ENCODE measurements around the gene ASAP2. TPM values are rescaled to one million over a fixed set of nuclear protein-coding genes. Genes with fewer than 3 reads are reported as not detected.

Gene ASAP2
- polyA plus RNA-seq, 3 donors = 0.08 to 1.1 (median 0.20) TPM

GRCh38 chr2:9217838-9218770 is 11.5 kb downstream of the ASAP2 start:
- 98% methylated on average over 4 of the region's 7 CpGs for WGBS (ENCODE audit: insufficient coverage)
- peaks cover 1 to 6% (median 2%) of the 10 kb centered on the region in 3 donors for H3K27me3 Mint-ChIP-seq (ENCODE audit: low read depth in 3 of 3)
- Histone ChIP-seq H4K20me1 (ENCODE audit: insufficient read depth, low read length) (no peaks in the 10 kb centered on the region), H2AFZ (ENCODE audit: insufficient read depth, low read depth, low read length, poor library complexity, severe bottlenecking) (no peak overlapping the region), H3K4me3 (replicated peaks in 1 of 3; ENCODE audit: low read depth in 2 of 3, low read length in 3 of 3) (no peak overlapping the region), H3K79me2 (ENCODE audit: insufficient read depth, low read length) (no peaks in the 10 kb centered on the region), H3K9me3 (replicated peaks in 1 of 2; ENCODE audit: control insufficient read depth in 1 of 2, insufficient read depth in 1 of 2, low read length in 2 of 2) (no peaks in the 10 kb centered on the region), H3K27ac (ENCODE audit: low read depth in 1 of 2, low read length in 2 of 2) (no peak overlapping the region), H3K4me2 (replicated peaks; ENCODE audit: extremely low read depth, low read length, poor library complexity, severe bottlenecking) (no peak overlapping the region), H3K9ac (ENCODE audit: insufficient read depth, low read length, poor library complexity, severe bottlenecking) (no peak overlapping the region), H3K27me3 (ENCODE audit: control insufficient read depth in 2 of 2, insufficient read depth in 2 of 2, low read length in 2 of 2) (no peaks in the 10 kb centered on the region), H3K36me3 (replicated peaks in 1 of 2; ENCODE audit: control insufficient read depth in 1 of 2, insufficient read depth in 2 of 2, low read length in 2 of 2) (no peaks in the 10 kb centered on the region), H3K4me1 (ENCODE audit: control insufficient read depth in 1 of 2, insufficient read depth in 2 of 2, low read length in 2 of 2) (peaks cover 5 to 6% of the 10 kb centered on the region in 2 donors)
- no peak for DNase-seq
- peaks cover 0 to 3% of the 10 kb centered on the region in 2 donors for H3K36me3 Mint-ChIP-seq
- intact Hi-C loops (cut with micrococcal nuclease) = no loop called here
- H3K4me3 Mint-ChIP-seq = no peak overlapping the region
- H3K4me1 Mint-ChIP-seq = peaks cover 4% of the 10 kb centered on the region
- H3K27ac Mint-ChIP-seq = no peak overlapping the region
- TF ChIP-seq CTCF (IDR thresholded peaks at IDR 0.05) = no peak
- H3K9me3 Mint-ChIP-seq = peaks cover 0 to 2% (median 0%) of the 10 kb centered on the region in 7 donors

- Histone ChIP-seq H3K79me2 (ENCODE audit: insufficient read depth, low read length) (no peaks in the 10 kb centered on the region), H3K4me1 (ENCODE audit: control insufficient read depth in 1 of 2, insufficient read depth in 2 of 2, low read length in 2 of 2) (peaks cover 5 to 6% of the 10 kb centered on the region in 2 donors)
- DNase-seq = no peak
Observed at GRCh38 chr2:9219027-9219445, 12.4 kb downstream of the ASAP2 start.

More at GRCh38 chr2:9219027-9219445, 12.4 kb downstream of the ASAP2 start:
- Histone ChIP-seq H2AFZ (ENCODE audit: insufficient read depth, low read depth, low read length, poor library complexity, severe bottlenecking) (no peak overlapping the region), H4K20me1 (ENCODE audit: insufficient read depth, low read length) (no peaks in the 10 kb centered on the region), H3K36me3 (replicated peaks in 1 of 2; ENCODE audit: control insufficient read depth in 1 of 2, insufficient read depth in 2 of 2, low read length in 2 of 2) (no peaks in the 10 kb centered on the region), H3K4me3 (replicated peaks in 1 of 3; ENCODE audit: low read depth in 2 of 3, low read length in 3 of 3) (no peak overlapping the region), H3K27ac (ENCODE audit: low read depth in 1 of 2, low read length in 2 of 2) (no peak overlapping the region), H3K9ac (ENCODE audit: insufficient read depth, low read length, poor library complexity, severe bottlenecking) (no peak overlapping the region), H3K4me2 (replicated peaks; ENCODE audit: extremely low read depth, low read length, poor library complexity, severe bottlenecking) (no peak overlapping the region), H3K27me3 (ENCODE audit: control insufficient read depth in 2 of 2, insufficient read depth in 2 of 2, low read length in 2 of 2) (no peaks in the 10 kb centered on the region), H3K9me3 (replicated peaks in 1 of 2; ENCODE audit: control insufficient read depth in 1 of 2, insufficient read depth in 1 of 2, low read length in 2 of 2) (no peaks in the 10 kb centered on the region)
- WGBS (ENCODE audit: insufficient coverage) = 100% methylated on average over 2 of the region's 4 CpGs
- Mint-ChIP-seq H3K36me3 (peaks cover 0 to 3% of the 10 kb centered on the region in 2 donors), H3K27me3 (ENCODE audit: low read depth in 3 of 3) (peaks cover 1 to 4% (median 3%) of the 10 kb centered on the region in 3 donors), H3K9me3 (no peaks in the 10 kb centered on the region), H3K4me3 (no peak overlapping the region), H3K27ac (no peak overlapping the region), H3K4me1 (peaks cover 4% of the 10 kb centered on the region)
- intact Hi-C loops (cut with micrococcal nuclease) = no loop called here
- TF ChIP-seq CTCF (IDR thresholded peaks at IDR 0.05) = no peak

All from CD14-positive monocyte (primary cell).